ENCODE measurements around the gene RHOF. TPM values are rescaled to one million over a fixed set of nuclear protein-coding genes. Genes with fewer than 3 reads are reported as not detected.

RHOF gene
- polyA plus RNA-seq (2013, experiment 1 of 2; ENCODE audit: insufficient read length) = 4.9 TPM
- 3.9 TPM for polyA plus RNA-seq (2013, experiment 2 of 2; ENCODE audit: insufficient read length)

- DNase-seq = no peak
Observed at GRCh38 chr12:121793440-121793837, at the start of gene RHOF. Gene RHOF, minus strand, starts transcription at chr12:121793688. Its CDS starts 55 bp downstream, at chr12:121793633.

GRCh38 chr12:121839993-121840761, 46.7 kb upstream of the RHOF start:
- DNase-seq = no peak

GRCh38 chr12:121839106-121839992, 45.9 kb upstream of the RHOF start:
- DNase-seq = peak; percentile 98

GRCh38 chr12:121838126-121838525, 44.6 kb upstream of the RHOF start:
- DNase-seq = no peak

GRCh38 chr12:121837680-121838079, 44.2 kb upstream of the RHOF start:
- DNase-seq = no peak

GRCh38 chr12:121831571-121832245, 38.2 kb upstream of the RHOF start:
- DNase-seq = no peak

GRCh38 chr12:121830588-121831265, 37.2 kb upstream of the RHOF start:
- DNase-seq = no peak

GRCh38 chr12:121830134-121830533, 36.6 kb upstream of the RHOF start:
- DNase-seq = no peak

- no peak for DNase-seq
Observed at GRCh38 chr12:121829250-121829918, 35.9 kb upstream of the RHOF start.

GRCh38 chr12:121828826-121829225, 35.3 kb upstream of the RHOF start:
- DNase-seq = no peak

- no peak for DNase-seq
Observed at GRCh38 chr12:121828306-121828705, 34.8 kb upstream of the RHOF start.

- DNase-seq = no peak
Observed at GRCh38 chr12:121827351-121828099, 34.0 kb upstream of the RHOF start.

- no peak for DNase-seq
Observed at GRCh38 chr12:121826318-121827150, 33.0 kb upstream of the RHOF start.

GRCh38 chr12:121825041-121825523, 31.6 kb upstream of the RHOF start:
- DNase-seq = no peak

GRCh38 chr12:121823727-121824115, 30.2 kb upstream of the RHOF start:
- no peak for DNase-seq

GRCh38 chr12:121823101-121823726, 29.7 kb upstream of the RHOF start:
- DNase-seq = no peak

GRCh38 chr12:121822393-121823100, 29.1 kb upstream of the RHOF start:
- DNase-seq = no peak

GRCh38 chr12:121820056-121820455, 26.6 kb upstream of the RHOF start:
- no peak for DNase-seq

All from fibroblast of skin of abdomen (primary cell).